ENCODE data around the gene KIF11. TPM values are rescaled to one million over a fixed set of nuclear protein-coding genes. Genes with fewer than 3 reads are reported as not detected.

KIF11 gene
- total and polyA plus RNA-seq, 4 donors = 1.0 to 7.5 (median 1.2) TPM

DNA sequence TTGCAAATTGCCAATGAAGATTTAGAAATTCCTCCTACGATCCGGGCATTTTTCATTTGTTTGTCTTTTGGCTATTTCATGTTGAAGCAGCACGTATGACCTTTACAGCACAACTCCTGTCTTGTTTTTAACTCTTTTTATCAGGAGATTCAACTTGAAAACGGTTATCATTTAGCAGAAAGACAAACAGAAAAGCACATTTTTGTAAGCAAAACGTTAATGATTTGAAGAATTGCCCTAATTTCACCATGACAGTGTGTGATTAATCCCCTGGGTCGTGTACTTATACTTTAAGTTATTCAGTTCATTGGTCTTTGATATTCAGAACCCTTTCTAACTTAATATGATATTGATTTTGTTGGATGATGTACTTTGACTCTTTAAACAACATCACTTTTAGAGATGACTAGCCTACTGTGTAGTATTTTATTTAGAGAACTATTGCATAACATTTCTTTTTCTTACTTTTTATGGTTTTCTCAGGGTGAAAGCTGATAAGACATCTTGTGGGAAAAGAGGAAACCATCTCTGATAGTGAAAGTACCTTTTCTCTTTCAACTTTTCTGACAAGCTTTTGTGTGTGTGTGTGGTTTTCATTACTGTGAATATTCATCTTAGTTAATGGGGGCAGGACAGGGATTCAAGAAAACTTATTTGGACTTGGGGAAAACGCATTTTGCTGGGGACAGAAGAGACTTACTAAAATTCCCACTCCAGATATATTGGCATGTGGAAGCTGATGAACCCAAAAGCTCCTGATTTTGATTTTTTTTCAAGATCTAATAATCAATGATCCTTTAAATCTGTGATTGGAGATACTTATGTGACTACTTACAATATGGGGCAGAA is 105.0 kb downstream of the KIF11 start:
- no peak for DNase-seq
- Histone ChIP-seq H3K36me3 (ENCODE audit: control insufficient read depth in 4 of 4, insufficient read depth in 4 of 4, low read length in 4 of 4) (peaks cover 0 to 2% (median 0%) of the 10 kb centered on the region in 4 donors), H3K27me3 (ENCODE audit: control insufficient read depth in 3 of 3, insufficient read depth in 3 of 3, low read length in 2 of 3) (peaks cover 0 to 61% (median 44%) of the 10 kb centered on the region in 3 donors), H3K9ac (ENCODE audit: insufficient read depth in 1 of 2, low read length in 2 of 2) (no peak overlapping the region), H3K9me3 (ENCODE audit: control insufficient read depth in 4 of 4, insufficient read depth in 3 of 4, low read length in 3 of 4) (no peaks in the 10 kb centered on the region), H3K27ac (ENCODE audit: low read depth in 1 of 2, low read length in 1 of 2) (no peak overlapping the region), H3K4me3 (no peak overlapping the region), H3K4me1 (ENCODE audit: control insufficient read depth in 5 of 5, insufficient read depth in 5 of 5, low read length in 5 of 5) (peaks cover 0 to 14% (median 2%) of the 10 kb centered on the region in 5 donors)
- ATAC-seq (ENCODE audit: insufficient read depth, low FRiP score) = no peak
- WGBS, 2 donors = 50 to 53% methylated on average over 7 of the region's 7 CpGs
- TF ChIP-seq, protein P1, sequence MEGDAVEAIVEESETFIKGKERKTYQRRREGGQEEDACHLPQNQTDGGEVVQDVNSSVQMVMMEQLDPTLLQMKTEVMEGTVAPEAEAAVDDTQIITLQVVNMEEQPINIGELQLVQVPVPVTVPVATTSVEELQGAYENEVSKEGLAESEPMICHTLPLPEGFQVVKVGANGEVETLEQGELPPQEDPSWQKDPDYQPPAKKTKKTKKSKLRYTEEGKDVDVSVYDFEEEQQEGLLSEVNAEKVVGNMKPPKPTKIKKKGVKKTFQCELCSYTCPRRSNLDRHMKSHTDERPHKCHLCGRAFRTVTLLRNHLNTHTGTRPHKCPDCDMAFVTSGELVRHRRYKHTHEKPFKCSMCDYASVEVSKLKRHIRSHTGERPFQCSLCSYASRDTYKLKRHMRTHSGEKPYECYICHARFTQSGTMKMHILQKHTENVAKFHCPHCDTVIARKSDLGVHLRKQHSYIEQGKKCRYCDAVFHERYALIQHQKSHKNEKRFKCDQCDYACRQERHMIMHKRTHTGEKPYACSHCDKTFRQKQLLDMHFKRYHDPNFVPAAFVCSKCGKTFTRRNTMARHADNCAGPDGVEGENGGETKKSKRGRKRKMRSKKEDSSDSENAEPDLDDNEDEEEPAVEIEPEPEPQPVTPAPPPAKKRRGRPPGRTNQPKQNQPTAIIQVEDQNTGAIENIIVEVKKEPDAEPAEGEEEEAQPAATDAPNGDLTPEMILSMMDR (IDR thresholded peaks at IDR 0.05; ENCODE audit: control extremely low read depth, extremely low read depth) = no peak

- Histone ChIP-seq H3K4me3 (no peak overlapping the region), H3K9ac (ENCODE audit: insufficient read depth in 1 of 2, low read length in 2 of 2) (no peak overlapping the region), H3K9me3 (ENCODE audit: control insufficient read depth in 4 of 4, insufficient read depth in 3 of 4, low read length in 3 of 4) (no peaks in the 10 kb centered on the region), H3K27me3 (ENCODE audit: control insufficient read depth in 3 of 3, insufficient read depth in 3 of 3, low read length in 2 of 3) (peaks cover 0 to 58% (median 33%) of the 10 kb centered on the region in 3 donors), H3K36me3 (ENCODE audit: control insufficient read depth in 4 of 4, insufficient read depth in 4 of 4, low read length in 4 of 4) (peaks cover 0 to 2% (median 0%) of the 10 kb centered on the region in 4 donors), H3K27ac (ENCODE audit: low read depth in 1 of 2, low read length in 1 of 2) (no peak overlapping the region), H3K4me1 (ENCODE audit: control insufficient read depth in 5 of 5, insufficient read depth in 5 of 5, low read length in 5 of 5) (peaks cover 0 to 14% (median 2%) of the 10 kb centered on the region in 5 donors)
- 0 to 6% methylated on average over 3 of the region's 3 CpGs for WGBS, 2 donors
- ATAC-seq (ENCODE audit: insufficient read depth, low FRiP score) (no peak), DNase-seq (no peak)
- TF ChIP-seq, protein P1 (IDR thresholded peaks at IDR 0.05; ENCODE audit: control extremely low read depth, extremely low read depth) = no peak
These were observed 106.2 kb downstream of the KIF11 start for GRCh38 chr10:92699193-92699517.

DNA sequence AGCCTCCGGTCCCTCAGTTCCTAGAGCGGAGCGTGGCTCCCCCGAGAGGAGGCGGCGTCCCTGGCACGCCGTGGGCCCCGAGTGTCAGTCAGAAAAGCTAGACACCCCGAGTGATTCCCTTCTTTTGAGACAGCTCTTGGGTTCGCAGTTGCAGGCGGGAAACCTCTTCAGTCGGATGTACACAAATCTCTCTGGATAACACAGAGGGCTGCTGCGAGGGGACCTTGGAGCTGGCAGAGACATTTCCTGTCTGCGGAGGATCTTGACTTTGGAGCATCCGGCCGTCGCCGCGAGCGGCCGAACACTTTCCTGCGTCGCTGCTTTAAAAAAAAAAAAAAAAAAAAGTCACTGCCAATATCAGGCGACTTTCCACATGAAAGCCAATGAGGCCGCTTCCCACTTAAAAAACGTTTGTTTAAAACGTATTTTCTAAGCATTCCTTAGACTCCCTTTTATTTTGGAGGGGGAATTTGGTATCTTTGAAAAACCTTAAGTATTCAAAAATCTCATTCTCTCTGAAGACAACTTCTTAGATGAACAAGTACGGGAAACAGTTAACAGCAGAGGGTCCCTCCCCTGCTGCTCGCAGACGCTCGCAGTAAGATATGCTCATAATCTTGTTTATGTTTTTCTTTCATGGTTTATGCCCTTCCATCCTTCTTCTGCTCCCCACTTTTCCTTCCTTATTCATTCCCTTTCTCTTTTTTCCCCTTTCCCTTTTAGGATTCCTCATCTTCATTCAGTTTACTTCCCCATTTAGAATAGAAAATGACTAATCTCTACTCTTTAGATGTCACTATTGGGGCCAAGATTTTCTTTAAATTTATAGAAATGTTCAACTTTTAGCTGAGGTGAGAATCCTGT is 106.8 kb downstream of the KIF11 start:
- Histone ChIP-seq H3K4me1 (ENCODE audit: control insufficient read depth in 5 of 5, insufficient read depth in 5 of 5, low read length in 5 of 5) (peaks cover 0 to 14% (median 2%) of the 10 kb centered on the region in 5 donors), H3K9ac (ENCODE audit: insufficient read depth in 1 of 2, low read length in 2 of 2) (peak overlapping the region in 1 of 2 donors; percentile 40), H3K36me3 (ENCODE audit: control insufficient read depth in 4 of 4, insufficient read depth in 4 of 4, low read length in 4 of 4) (no peaks in the 10 kb centered on the region), H3K27ac (ENCODE audit: low read depth in 1 of 2, low read length in 1 of 2) (peak overlapping the region in 1 of 2 donors; percentile 42), H3K9me3 (ENCODE audit: control insufficient read depth in 4 of 4, insufficient read depth in 3 of 4, low read length in 3 of 4) (no peaks in the 10 kb centered on the region), H3K27me3 (ENCODE audit: control insufficient read depth in 3 of 3, insufficient read depth in 3 of 3, low read length in 2 of 3) (peaks cover 0 to 56% (median 27%) of the 10 kb centered on the region in 3 donors), H3K4me3 (no peak overlapping the region)
- 0 to 1% methylated on average over 32 of the region's 32 CpGs for WGBS, 2 donors
- no peak for ATAC-seq (ENCODE audit: insufficient read depth, low FRiP score)
- DNase-seq = peak; percentile 72 to 87 (median 79)
- TF ChIP-seq, protein P1 (IDR thresholded peaks at IDR 0.05; ENCODE audit: control extremely low read depth, extremely low read depth) = no peak
